WTC11 (cell line): ENCODE results near the gene UNG. TPM values are rescaled to one million over a fixed set of nuclear protein-coding genes. Genes with fewer than 3 reads are reported as not detected.

Source experiments
- CREB1 ChIP-seq: sonication (generic); formaldehyde crosslinking; IDR thresholded peaks from 2 replicates; pipeline ENCODE4 v1.8.0; 2023; ENCODE audit warnings: mild to moderate bottlenecking, missing genetic modification reagents
- E2F1 ChIP-seq: sonication (generic); formaldehyde crosslinking; IDR thresholded peaks from 2 replicates; pipeline ENCODE4 v1.8.0; 2022; ENCODE audit warnings: mild to moderate bottlenecking, missing genetic modification reagents
- GRHL2 ChIP-seq: fragments of 250-450 bp; sonication (Bioruptor Pico); IDR thresholded peaks from 2 replicates; pipeline ENCODE4 v1.8.0; 2022; ENCODE audit warnings: mild to moderate bottlenecking, moderate library complexity; ENCODE audit not compliant: insufficient replicate concordance, severe bottlenecking
- IRF1 ChIP-seq: sonication (generic); formaldehyde crosslinking; IDR thresholded peaks from 2 replicates; pipeline ENCODE4 v1.8.0; 2023; ENCODE audit warnings: missing genetic modification reagents
- MLX ChIP-seq: sonication (generic); formaldehyde crosslinking; IDR thresholded peaks from 2 replicates; pipeline ENCODE4 v1.8.1; 2023; ENCODE audit warnings: mild to moderate bottlenecking, missing genetic modification reagents, moderate library complexity
- NFYB ChIP-seq: sonication (generic); formaldehyde crosslinking; conservative IDR thresholded peaks from 2 replicates; pipeline ENCODE4 v1.8.0; 2022; ENCODE audit warnings: low read depth, missing genetic modification reagents
- NR2C2 ChIP-seq: sonication (generic); formaldehyde crosslinking; IDR thresholded peaks from 2 replicates; pipeline ENCODE4 v1.8.0; 2022; ENCODE audit warnings: mild to moderate bottlenecking, missing genetic modification reagents
- NR3C1 ChIP-seq: sonication (generic); formaldehyde crosslinking; conservative IDR thresholded peaks from 2 replicates; pipeline ENCODE4 v1.8.1; 2023; ENCODE audit warnings: low read depth, mild to moderate bottlenecking, missing genetic modification reagents
- RELA ChIP-seq: sonication (generic); formaldehyde crosslinking; IDR thresholded peaks from 2 replicates; pipeline ENCODE4 v1.8.1; 2022; ENCODE audit warnings: missing genetic modification reagents, mild to moderate bottlenecking, borderline replicate concordance
- SMAD3 ChIP-seq: sonication (generic); formaldehyde crosslinking; IDR thresholded peaks from 2 replicates; pipeline ENCODE4 v1.8.0; 2022; ENCODE audit warnings: missing genetic modification reagents, mild to moderate bottlenecking, borderline replicate concordance
- SMAD4 ChIP-seq: sonication (generic); formaldehyde crosslinking; IDR thresholded peaks from 2 replicates; pipeline ENCODE4 v1.8.0; 2022; ENCODE audit warnings: mild to moderate bottlenecking, missing genetic modification reagents
- STAT6 ChIP-seq: sonication (generic); formaldehyde crosslinking; conservative IDR thresholded peaks from 2 replicates; pipeline ENCODE4 v1.8.1; 2023; ENCODE audit warnings: mild to moderate bottlenecking, low read depth, missing genetic modification reagents, moderate library complexity
- TCF7 ChIP-seq: sonication (generic); formaldehyde crosslinking; IDR thresholded peaks from 2 replicates; pipeline ENCODE4 v1.8.0; 2022; ENCODE audit warnings: mild to moderate bottlenecking, low read depth, missing genetic modification reagents, moderate library complexity
- ZMAT4 ChIP-seq: fragments of 250-450 bp; sonication (Bioruptor Pico); IDR thresholded peaks from 2 replicates; pipeline ENCODE4 v1.9.0; 2021; ENCODE audit warnings: mild to moderate bottlenecking
- ZNF232 ChIP-seq: sonication (generic); formaldehyde crosslinking; IDR thresholded peaks from 2 replicates; pipeline ENCODE4 v1.8.0; 2022; ENCODE audit warnings: mild to moderate bottlenecking, missing genetic modification reagents
- ZNF317 ChIP-seq: sonication (generic); formaldehyde crosslinking; IDR thresholded peaks from 2 replicates; pipeline ENCODE4 v1.8.1; 2023; ENCODE audit warnings: low read depth, mild to moderate bottlenecking, moderate library complexity, missing genetic modification reagents, borderline replicate concordance
- ZNF425 ChIP-seq: fragments of 250-450 bp; sonication (Bioruptor Pico); conservative IDR thresholded peaks from 2 replicates; pipeline ENCODE4 v1.9.0; 2021; ENCODE audit warnings: mild to moderate bottlenecking
- ZNF532 ChIP-seq: fragments of 250-450 bp; sonication (Bioruptor Pico); IDR thresholded peaks from 2 replicates; pipeline ENCODE4 v1.9.0; 2021; ENCODE audit warnings: mild to moderate bottlenecking, borderline replicate concordance
- total RNA-seq: library from RNA; stranded (reverse); gene quantifications from 3 replicates; pipeline ENCODE4 v1.2.3, GENCODE V29; 2021
- TF ChIP-seq, protein P1 (sequence below): fragments of 250-450 bp; sonication (Bioruptor Pico); IDR thresholded peaks from 2 replicates; pipeline ENCODE4 v1.9.0; 2021; ENCODE audit warnings: moderate library complexity, mild to moderate bottlenecking, inconsistent platforms, borderline replicate concordance
- TF ChIP-seq, protein P2 (sequence below): sonication (generic); formaldehyde crosslinking; IDR thresholded peaks from 2 replicates; pipeline ENCODE4 v1.8.1; 2022; ENCODE audit warnings: mild to moderate bottlenecking, missing genetic modification reagents, moderate library complexity, borderline replicate concordance

The UNG gene
- total RNA-seq, 1 experiment from 2014 or later = 127 TPM

GRCh38 chr12:109052414-109053323, 44.7 kb upstream of the UNG start, which contains the start of gene USP30 (continued):
- TF ChIP-seq ZNF532 (CRISPR knock-in tag) (no peak), IRF1 (CRISPR knock-in tag) (no peak), MLX (CRISPR knock-in tag) (no peak), NR3C1 (no peak), E2F1 (CRISPR knock-in tag) (no peak), ZNF317 (CRISPR knock-in tag) (no peak), GRHL2 (CRISPR knock-in tag) (no peak), ZNF425 (no peak), SMAD4 (no peak), ZMAT4 (CRISPR knock-in tag) (no peak), NFYB (no peak), RELA (CRISPR knock-in tag) (0 out of 2 replicates have a peak, but pooled peaks have one; percentile 16), TCF7 (CRISPR knock-in tag) (no peak), SMAD3 (CRISPR knock-in tag) (no peak), NR2C2 (no peak), CREB1 (no peak), STAT6 (CRISPR knock-in tag) (no peak), ZNF232 (CRISPR knock-in tag) (no peak)
- TF ChIP-seq, protein P1, sequence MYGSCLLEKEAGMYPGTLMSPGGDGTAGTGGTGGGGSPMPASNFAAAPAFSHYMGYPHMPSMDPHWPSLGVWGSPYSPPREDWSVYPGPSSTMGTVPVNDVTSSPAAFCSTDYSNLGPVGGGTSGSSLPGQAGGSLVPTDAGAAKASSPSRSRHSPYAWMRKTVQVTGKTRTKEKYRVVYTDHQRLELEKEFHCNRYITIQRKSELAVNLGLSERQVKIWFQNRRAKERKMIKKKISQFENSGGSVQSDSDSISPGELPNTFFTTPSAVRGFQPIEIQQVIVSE (CRISPR knock-in tag) = no peak
- TF ChIP-seq, protein P2, sequence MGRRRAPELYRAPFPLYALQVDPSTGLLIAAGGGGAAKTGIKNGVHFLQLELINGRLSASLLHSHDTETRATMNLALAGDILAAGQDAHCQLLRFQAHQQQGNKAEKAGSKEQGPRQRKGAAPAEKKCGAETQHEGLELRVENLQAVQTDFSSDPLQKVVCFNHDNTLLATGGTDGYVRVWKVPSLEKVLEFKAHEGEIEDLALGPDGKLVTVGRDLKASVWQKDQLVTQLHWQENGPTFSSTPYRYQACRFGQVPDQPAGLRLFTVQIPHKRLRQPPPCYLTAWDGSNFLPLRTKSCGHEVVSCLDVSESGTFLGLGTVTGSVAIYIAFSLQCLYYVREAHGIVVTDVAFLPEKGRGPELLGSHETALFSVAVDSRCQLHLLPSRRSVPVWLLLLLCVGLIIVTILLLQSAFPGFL = no peak
